ENCODE measurements around the gene MCM10. TPM values are rescaled to one million over a fixed set of nuclear protein-coding genes. Genes with fewer than 3 reads are reported as not detected.

The MCM10 gene
- polyA plus RNA-seq, 1 donor from 2014 or later, result 0.63 TPM

DNA sequence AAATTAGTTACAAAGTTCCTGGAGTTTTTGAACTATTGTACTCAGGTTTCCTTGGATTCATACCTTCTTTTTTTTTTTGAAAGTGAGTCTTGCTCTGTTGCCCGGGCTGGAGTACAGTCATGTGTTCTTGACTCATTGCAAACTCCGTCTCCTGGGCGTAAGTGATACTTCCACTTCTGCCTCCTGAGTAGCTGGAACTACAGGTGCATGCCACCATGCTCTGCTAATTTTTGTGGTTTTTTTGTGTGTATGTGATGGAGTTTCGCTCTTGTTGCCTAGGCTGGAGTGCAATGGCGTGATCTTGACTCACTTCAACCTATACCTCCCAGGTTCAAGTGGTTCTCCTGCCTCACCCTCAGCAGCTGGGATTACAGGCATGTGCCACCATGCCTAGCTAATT, 22.3 kb downstream of the MCM10 start:
- Histone ChIP-seq H3K36me3 (ENCODE audit: insufficient read depth, low read length) (no peaks in the 10 kb centered on the region), H3K9me2 (ENCODE audit: insufficient read depth, low read length) (no peaks in the 10 kb centered on the region), H3K4me3 (ENCODE audit: low read length) (no peak overlapping the region), H3K9me3 (ENCODE audit: low read length) (no peaks in the 10 kb centered on the region), H3F3A (ENCODE audit: insufficient read depth, low read length, poor library complexity, severe bottlenecking) (no peaks in the 10 kb centered on the region), H2AFZ (ENCODE audit: low read depth, low read length) (no peak overlapping the region), H4K20me1 (ENCODE audit: insufficient read depth) (no peaks in the 10 kb centered on the region), H3K27me3 (ENCODE audit: insufficient read depth, low read depth, low read length) (no peaks in the 10 kb centered on the region), H3K79me2 (replicated peaks; ENCODE audit: insufficient read depth, low read length) (no peaks in the 10 kb centered on the region), H3K27ac (ENCODE audit: low read length) (no peak overlapping the region), H3K9ac (ENCODE audit: low read length) (no peak overlapping the region), H3K4me2 (ENCODE audit: low read length) (no peak overlapping the region)
- TF ChIP-seq, protein P1, sequence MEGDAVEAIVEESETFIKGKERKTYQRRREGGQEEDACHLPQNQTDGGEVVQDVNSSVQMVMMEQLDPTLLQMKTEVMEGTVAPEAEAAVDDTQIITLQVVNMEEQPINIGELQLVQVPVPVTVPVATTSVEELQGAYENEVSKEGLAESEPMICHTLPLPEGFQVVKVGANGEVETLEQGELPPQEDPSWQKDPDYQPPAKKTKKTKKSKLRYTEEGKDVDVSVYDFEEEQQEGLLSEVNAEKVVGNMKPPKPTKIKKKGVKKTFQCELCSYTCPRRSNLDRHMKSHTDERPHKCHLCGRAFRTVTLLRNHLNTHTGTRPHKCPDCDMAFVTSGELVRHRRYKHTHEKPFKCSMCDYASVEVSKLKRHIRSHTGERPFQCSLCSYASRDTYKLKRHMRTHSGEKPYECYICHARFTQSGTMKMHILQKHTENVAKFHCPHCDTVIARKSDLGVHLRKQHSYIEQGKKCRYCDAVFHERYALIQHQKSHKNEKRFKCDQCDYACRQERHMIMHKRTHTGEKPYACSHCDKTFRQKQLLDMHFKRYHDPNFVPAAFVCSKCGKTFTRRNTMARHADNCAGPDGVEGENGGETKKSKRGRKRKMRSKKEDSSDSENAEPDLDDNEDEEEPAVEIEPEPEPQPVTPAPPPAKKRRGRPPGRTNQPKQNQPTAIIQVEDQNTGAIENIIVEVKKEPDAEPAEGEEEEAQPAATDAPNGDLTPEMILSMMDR (IDR thresholded peaks at IDR 0.05; ENCODE audit: poor library complexity, severe bottlenecking), result no peak
- no peak for TF ChIP-seq SMC3 (conservative IDR thresholded peaks at IDR 0.05; ENCODE audit: poor library complexity)
- TF ChIP-seq POLR2AphosphoS5 (IDR thresholded peaks at IDR 0.05), result no peak
- TF ChIP-seq TAF1 (IDR thresholded peaks at IDR 0.05; ENCODE audit: low read depth), result no peak

DNA sequence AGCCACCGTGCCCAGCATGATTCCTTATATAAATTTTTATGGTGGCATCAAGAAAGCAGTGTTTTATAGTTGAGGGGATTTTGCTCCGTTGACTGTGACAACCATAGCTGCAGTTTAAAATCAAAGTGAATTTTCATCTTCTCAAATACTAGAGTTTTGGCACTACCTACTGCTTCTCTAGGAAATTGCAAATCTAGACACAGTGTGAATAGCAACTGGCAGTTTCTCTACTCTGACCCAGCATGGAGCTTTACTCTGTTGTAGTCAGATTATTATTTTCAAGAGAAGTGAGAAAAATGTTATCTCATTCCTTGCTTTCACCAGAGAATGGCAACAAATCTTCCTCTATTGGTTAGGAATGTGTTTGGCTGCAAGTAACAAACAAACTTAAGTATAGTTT, 22.9 kb downstream of the MCM10 start:
- no peaks in the 10 kb centered on the region for H3K36me3 ChIP-seq (ENCODE audit: insufficient read depth, low read length)
- TF ChIP-seq TAF1 (IDR thresholded peaks at IDR 0.05; ENCODE audit: low read depth) (no peak), EP300 (conservative IDR thresholded peaks at IDR 0.05; ENCODE audit: poor library complexity, severe bottlenecking) (no peak)
- no peak overlapping the region for H2AFZ ChIP-seq (ENCODE audit: low read depth, low read length)
- H3K79me2 ChIP-seq (replicated peaks; ENCODE audit: insufficient read depth, low read length), result no peaks in the 10 kb centered on the region
- H3K4me2 ChIP-seq (ENCODE audit: low read length), result no peak overlapping the region
- H3K9me2 ChIP-seq (ENCODE audit: insufficient read depth, low read length), result no peaks in the 10 kb centered on the region
- H3F3A ChIP-seq (ENCODE audit: insufficient read depth, low read length, poor library complexity, severe bottlenecking), result no peaks in the 10 kb centered on the region
- H3K27me3 ChIP-seq (ENCODE audit: insufficient read depth, low read depth, low read length), result no peaks in the 10 kb centered on the region
- no peaks in the 10 kb centered on the region for H4K20me1 ChIP-seq (ENCODE audit: insufficient read depth)
- H3K9me3 ChIP-seq (ENCODE audit: low read length), result no peaks in the 10 kb centered on the region
- no peak overlapping the region for H3K4me3 ChIP-seq (ENCODE audit: low read length)
- H3K9ac ChIP-seq (ENCODE audit: low read length), result no peak overlapping the region
- no peak overlapping the region for H3K27ac ChIP-seq (ENCODE audit: low read length)

DNA sequence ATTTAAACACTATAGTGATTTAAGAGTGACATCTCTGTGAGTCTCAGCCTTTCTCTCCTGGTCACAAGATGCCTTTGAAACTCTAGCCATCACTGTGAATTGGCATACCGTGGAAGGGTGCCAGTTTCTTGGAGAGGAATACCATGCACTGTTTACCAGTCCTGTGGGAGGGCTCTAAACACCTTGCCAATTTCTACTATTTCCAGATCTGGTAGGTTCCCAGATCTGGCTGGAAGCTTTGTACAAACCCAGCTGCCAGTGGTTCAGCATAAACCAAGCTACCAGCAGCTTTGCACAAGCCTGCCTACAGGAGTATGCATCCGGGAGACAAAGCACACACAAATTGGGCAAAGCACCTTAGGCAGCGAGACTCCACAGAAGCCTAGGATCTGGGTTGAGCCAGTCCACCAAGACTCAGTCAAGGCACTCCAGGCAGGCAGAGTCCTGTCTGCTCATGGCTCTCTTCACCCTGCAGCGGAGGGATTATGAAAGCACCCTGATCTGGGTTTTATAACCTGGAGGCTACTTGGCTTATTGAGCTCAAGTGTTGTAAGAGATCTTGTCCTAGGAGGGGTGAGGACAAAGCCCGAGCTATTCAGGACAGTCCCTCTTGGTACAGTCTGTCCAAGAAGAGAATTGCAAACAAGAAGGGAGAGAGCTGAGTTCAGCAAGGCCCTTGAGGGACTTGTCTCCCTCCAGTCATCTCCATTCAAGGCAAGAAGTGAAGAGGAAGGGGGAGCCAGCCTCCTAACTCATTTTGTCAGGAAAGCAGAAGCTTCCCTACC, 23.6 kb downstream of the MCM10 start:
- Histone ChIP-seq H3K36me3 (ENCODE audit: insufficient read depth, low read length) (no peaks in the 10 kb centered on the region), H3K9ac (ENCODE audit: low read length) (no peak overlapping the region), H3K4me2 (ENCODE audit: low read length) (no peak overlapping the region), H3F3A (ENCODE audit: insufficient read depth, low read length, poor library complexity, severe bottlenecking) (no peaks in the 10 kb centered on the region), H3K79me2 (replicated peaks; ENCODE audit: insufficient read depth, low read length) (no peaks in the 10 kb centered on the region), H4K20me1 (ENCODE audit: insufficient read depth) (no peaks in the 10 kb centered on the region), H3K4me3 (ENCODE audit: low read length) (no peak overlapping the region), H3K27ac (ENCODE audit: low read length) (no peak overlapping the region), H3K9me2 (ENCODE audit: insufficient read depth, low read length) (no peaks in the 10 kb centered on the region), H3K27me3 (ENCODE audit: insufficient read depth, low read depth, low read length) (no peaks in the 10 kb centered on the region), H2AFZ (ENCODE audit: low read depth, low read length) (no peak overlapping the region), H3K9me3 (ENCODE audit: low read length) (no peaks in the 10 kb centered on the region)
- TF ChIP-seq SMC3 (conservative IDR thresholded peaks at IDR 0.05; ENCODE audit: poor library complexity), result no peak
- no peak for TF ChIP-seq POLR2AphosphoS5 (IDR thresholded peaks at IDR 0.05)
- TF ChIP-seq EP300 (conservative IDR thresholded peaks at IDR 0.05; ENCODE audit: poor library complexity, severe bottlenecking), result no peak
- TF ChIP-seq, protein P2, sequence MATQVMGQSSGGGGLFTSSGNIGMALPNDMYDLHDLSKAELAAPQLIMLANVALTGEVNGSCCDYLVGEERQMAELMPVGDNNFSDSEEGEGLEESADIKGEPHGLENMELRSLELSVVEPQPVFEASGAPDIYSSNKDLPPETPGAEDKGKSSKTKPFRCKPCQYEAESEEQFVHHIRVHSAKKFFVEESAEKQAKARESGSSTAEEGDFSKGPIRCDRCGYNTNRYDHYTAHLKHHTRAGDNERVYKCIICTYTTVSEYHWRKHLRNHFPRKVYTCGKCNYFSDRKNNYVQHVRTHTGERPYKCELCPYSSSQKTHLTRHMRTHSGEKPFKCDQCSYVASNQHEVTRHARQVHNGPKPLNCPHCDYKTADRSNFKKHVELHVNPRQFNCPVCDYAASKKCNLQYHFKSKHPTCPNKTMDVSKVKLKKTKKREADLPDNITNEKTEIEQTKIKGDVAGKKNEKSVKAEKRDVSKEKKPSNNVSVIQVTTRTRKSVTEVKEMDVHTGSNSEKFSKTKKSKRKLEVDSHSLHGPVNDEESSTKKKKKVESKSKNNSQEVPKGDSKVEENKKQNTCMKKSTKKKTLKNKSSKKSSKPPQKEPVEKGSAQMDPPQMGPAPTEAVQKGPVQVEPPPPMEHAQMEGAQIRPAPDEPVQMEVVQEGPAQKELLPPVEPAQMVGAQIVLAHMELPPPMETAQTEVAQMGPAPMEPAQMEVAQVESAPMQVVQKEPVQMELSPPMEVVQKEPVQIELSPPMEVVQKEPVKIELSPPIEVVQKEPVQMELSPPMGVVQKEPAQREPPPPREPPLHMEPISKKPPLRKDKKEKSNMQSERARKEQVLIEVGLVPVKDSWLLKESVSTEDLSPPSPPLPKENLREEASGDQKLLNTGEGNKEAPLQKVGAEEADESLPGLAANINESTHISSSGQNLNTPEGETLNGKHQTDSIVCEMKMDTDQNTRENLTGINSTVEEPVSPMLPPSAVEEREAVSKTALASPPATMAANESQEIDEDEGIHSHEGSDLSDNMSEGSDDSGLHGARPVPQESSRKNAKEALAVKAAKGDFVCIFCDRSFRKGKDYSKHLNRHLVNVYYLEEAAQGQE (IDR thresholded peaks at IDR 0.05; ENCODE audit: borderline replicate concordance), result no peak
- TF ChIP-seq RAD21 (conservative IDR thresholded peaks at IDR 0.05), result no peak

Data from neural cell (in vitro differentiated cells).